Endothelial cell of hepatic sinusoid (primary cell): ENCODE measurements around the gene TMEM132E.

ENCODE experiments used
- in situ Hi-C: cut with HindIII; loops from 2 replicates; pipeline ENCODE4 v1.10.0; 2017; ENCODE audit warnings: low sequenced_read_pairs

TMEM132E gene

DNA sequence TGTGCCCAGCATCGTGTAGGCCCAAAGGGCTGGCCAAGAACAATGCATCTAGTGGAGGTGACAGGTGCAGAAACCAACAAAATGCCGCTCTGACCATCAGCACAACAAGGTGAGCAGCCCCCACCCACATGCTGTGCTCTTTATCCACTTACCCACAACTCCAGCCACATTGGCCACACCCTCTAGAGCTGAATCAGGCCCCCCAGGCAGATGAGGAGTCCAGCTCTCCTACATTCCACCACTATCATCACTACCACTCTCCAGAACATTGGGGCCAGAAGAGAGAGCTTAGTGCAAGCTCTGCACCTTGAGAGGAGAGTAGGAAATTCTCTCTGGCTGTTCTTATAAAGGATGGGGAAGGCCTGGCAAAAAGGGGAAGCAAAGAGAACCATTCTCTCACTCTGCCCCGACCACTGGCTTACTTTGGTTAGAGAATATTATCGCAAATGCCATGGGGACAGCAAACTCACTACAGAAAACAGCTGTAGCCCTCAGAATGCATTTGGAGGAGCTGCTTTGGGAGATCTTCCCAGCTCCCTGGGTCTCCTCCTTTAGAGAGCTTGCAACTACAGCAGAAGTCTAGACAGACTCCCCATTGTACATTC is 75.0 kb downstream of the TMEM132E start:
- in situ Hi-C loops: no loop called here

DNA sequence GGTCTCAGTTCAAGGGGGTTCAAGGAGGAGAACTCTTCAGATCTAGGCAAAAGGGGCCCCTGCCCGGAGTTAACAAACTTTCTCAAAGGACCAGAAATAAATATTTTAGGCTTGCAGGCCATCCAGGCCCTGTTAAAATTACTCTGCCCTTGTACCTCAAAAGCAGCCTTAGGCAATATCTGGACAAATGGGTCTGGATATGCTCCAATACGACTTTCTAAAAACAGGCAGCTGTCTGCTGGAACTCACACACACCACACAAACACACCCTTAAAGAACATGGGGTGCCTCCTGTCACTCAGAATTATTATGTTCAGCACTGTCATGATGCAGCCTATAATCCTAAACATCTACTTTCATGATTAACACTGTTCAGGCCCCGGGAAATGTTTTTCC is 75.5 kb downstream of the TMEM132E start:
- in situ Hi-C loops: no loop called here

DNA sequence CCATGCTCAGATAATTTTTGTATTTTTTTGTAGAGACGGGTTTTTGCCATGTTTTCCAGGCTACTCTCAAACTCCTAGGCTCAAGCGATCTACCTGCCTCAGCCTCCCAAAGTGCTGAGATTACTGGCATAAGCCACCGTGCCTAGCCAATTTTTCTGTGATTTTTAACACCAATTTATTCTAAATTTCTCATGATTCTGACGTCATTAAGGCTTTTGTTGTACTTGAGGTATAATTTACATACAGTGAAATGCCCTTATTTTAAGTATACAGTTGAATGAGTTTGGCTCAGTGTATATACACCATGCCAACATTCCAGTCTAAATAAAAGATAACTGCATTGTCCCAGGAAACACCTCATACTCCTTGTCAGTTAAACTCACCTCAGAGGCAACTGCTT is 77.4 kb downstream of the TMEM132E start:
- in situ Hi-C loops: no loop called here

DNA sequence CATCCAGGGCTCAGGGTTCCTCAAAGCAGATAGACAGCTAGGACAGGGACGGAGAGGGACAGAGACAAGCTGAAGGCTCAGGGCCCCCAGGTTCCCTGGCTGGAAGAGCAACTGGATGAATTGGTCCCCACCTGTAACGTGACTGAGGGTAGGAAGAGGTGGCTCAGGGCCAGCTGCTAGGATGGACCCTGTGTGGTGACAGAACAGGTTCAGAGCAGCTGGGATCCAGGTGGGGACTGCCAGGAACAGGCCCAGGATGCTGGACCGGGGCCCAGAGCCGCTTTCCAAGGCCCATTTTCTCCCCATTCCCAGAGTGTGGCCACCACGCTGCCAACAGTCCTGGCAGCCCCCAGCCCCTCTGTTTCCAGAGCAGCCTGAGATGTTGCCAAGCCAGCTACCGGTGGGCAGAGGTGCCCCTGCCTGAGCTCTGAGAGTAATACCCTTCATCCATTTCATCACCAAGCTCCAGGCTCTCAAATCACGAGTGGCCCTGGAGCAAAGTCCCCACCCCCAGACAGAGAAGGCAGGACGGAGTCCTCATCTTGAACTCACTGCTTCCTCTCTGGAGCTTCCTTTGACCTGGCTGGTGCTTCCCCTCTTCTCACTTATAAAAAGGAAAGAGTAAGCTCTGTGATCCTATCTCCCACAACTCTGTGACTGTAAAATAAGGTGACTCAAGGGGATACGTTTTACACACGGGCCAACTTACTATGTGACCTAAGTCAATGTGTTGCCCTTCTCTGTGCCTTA is 79.6 kb downstream of the TMEM132E start:
- in situ Hi-C loops: no loop called here

DNA sequence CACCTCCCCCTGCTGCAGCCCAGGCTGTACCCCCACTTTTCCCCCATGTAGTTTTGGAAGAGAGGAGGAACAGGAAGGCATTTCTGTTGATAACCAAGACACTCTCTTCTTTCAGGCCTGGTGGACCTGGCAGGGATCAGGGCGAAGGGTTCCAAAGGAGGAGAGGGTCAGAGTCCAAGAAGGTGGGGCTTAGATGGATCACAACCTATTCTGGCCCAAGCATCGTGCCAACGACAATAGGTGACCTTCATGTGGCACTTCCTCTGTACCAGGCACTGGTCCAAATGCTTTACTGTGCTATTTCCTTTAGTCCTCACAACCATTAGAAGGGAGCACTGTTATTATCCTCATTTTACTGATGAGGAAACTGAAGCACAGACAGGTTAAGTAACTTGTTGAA is 84.3 kb downstream of the TMEM132E start:
- in situ Hi-C loops: no loop called here

DNA sequence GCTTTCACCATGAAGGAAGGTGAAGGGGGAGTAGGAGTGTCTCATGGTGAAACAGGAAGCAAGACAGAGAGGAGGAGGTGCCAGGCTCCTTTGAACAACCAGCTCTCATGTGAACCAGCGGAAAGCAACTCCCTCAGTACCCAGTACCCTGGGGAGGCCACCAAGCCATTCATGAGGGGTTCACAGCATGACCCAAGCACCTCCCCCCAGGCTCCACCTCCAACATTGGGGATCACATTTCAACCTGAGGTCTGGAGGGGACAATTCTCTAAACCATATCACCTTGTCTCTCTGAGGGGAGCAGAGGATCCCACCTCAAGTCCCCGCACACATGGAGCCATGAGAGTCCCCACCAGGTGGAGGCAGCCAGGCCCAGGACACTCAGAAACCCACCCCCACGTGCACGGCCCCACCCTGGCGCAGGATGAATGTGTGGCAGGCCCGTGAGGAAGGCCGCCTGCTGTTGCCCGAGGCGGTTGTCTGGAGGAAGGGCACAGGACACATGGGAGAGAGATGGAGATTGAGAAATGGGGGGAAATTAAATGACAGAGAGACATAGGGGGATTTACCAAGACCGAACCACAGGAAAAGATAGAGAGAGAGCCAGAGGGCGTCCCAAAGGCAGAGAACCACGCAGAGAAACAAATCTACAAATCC is 85.9 kb downstream of the TMEM132E start:
- in situ Hi-C loops: loop anchor here (5.0 kb wide), 2 partner anchors 57 to 93 kb away; no protein-coding TSS in a partner anchor

DNA sequence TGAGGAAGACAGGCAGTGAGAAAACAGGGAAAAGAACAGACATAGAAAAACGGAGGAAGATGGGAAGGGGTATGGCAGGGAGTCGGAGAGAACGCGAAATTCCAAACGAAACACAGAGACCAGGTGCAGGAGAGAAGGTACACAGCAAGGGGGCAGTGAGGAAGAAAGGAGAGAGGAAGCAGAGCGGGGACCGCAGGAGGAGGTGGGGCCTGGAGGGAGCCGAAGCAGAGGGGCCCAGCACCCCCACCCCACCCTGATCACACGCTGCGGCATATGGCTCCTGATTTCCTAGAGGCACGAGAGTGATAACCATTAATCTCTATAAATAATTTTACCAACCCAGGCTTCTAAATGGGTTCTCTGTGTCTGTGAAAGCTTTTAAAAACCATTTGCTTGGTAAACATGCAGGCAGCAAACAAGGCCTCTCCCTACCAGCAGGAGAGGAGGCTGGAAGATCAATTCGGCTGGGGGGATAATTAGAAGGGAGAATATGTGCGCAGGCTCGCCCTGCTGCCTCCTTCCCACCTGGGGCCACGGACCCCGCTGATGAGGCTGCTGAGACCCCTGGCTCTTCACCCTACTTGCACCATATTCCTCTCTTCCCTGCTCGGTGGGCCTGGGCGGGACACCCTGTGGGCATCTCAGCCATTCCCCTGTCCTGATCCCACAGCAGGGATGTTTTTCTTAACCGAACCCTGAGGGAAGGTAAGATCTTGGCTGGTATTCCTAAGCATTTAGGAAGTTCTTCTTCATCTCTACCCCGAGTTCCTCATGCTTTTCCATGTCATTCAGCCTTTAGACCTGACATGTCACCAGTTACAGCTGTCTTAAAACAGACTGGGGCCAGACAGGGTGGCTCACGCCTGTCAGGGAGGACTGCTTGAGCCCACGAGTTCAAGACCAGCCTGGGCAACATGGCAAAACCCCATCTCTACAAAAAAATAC is 86.7 kb downstream of the TMEM132E start:
- in situ Hi-C loops: loop anchor here (5.0 kb wide), 2 partner anchors 56 to 94 kb away; no protein-coding TSS in a partner anchor

DNA sequence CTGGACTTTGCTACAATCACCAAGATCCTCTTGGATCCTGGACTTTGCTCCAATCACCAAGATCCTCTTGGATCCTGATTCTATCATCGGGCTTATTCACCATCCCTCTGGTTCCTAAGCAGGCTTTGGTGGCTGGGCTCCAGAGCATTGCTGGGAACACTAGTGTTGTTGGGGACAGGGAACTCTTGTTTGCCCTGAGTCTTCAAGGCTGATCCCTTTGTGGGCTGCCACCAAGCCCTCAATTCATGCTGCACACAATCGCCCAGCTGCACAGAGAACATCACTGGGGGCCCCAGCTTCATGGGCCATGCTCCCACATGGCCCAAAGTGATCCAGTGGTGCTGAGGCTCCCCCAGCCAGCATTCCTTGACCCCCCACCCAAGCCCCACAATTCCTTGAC is 88.3 kb downstream of the TMEM132E start:
- in situ Hi-C loops: loop anchor here (5.0 kb wide), 2 partner anchors 55 to 95 kb away; no protein-coding TSS in a partner anchor

DNA sequence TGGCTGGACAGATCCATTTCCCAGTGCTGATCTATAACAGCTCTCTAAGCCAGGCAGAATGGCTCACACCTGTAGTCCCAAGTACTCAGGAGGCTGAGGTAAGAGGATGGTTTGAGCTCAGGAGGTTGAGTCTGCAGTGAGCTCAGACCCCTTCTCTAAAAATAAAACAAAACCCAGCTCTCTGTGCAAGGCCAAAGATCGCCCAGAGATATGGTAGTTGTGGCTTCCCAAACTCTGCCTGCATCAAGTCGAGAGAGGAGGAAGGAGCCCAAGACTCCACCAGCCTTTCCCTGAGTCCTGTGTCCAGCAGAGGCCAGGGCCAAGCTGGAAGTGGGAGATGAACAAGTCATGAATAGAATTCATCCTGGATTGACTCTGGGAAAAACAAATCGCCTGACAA is 88.8 kb downstream of the TMEM132E start:
- in situ Hi-C loops: loop anchor here (5.0 kb wide), 2 partner anchors 54 to 96 kb away; no protein-coding TSS in a partner anchor

DNA sequence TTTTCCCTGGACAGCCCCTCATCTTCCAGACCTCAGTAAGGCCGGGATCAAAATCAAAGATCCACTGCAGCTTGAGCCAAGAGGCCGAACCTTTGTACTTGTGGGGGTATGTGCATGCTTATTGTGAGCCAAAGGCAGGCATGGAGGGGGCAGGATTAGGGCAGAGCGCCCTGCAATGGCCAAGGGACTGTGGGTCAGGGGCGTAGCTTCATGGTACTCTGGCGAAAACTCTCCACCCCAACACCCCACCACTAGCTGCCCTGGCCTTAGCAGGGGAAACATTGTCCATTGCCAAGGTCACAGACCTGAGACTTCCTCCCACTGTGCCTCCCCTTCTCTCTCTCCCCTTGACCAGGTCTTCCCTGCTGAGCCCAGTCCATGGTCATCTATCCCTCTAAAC is 90.1 kb downstream of the TMEM132E start:
- in situ Hi-C loops: loop anchor here (5.0 kb wide), 2 partner anchors 53 to 97 kb away; no protein-coding TSS in a partner anchor

DNA sequence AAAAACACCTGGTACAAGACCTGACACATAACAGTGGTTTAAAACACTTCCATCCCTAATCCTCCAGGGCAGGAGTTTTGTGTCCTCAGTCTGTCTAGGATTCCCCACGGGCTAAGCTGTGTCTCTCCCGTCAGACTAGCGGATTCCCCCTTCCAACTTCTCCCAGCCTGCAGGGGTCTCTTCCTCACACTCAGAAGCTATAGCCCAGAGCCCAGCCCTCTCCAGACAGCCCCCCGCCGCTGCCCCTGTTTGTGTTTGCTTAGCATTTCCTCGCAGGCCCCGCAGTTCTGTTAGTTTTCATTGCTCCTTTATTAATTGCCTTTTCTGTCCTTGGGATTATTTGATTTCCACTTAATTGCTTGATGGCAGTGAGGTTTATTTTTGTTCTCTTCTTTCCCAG is 91.2 kb downstream of the TMEM132E start:
- in situ Hi-C loops: loop anchor here (5.0 kb wide), 1 partner anchor 38 kb away; no protein-coding TSS in a partner anchor

DNA sequence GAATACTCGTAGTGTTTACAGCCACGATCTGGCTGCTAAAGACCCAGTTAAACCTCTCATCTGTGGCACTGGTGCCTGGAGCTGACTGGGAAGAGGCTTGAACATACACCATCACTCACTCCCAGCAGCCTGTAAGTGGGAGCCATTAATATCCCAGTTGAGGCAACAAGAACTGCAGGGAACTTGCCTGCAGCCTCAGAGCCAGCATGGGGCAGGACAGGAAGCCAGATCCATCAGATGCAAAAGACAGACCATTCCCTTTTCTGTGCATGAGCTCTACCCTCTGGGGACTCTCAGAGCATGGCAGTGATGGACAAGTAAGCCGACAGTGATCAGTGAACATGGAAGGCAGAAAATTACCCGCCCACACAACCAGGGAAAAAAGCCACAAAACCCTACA is 91.8 kb downstream of the TMEM132E start:
- in situ Hi-C loops: loop anchor here (5.0 kb wide), 1 partner anchor 39 kb away; no protein-coding TSS in a partner anchor

DNA sequence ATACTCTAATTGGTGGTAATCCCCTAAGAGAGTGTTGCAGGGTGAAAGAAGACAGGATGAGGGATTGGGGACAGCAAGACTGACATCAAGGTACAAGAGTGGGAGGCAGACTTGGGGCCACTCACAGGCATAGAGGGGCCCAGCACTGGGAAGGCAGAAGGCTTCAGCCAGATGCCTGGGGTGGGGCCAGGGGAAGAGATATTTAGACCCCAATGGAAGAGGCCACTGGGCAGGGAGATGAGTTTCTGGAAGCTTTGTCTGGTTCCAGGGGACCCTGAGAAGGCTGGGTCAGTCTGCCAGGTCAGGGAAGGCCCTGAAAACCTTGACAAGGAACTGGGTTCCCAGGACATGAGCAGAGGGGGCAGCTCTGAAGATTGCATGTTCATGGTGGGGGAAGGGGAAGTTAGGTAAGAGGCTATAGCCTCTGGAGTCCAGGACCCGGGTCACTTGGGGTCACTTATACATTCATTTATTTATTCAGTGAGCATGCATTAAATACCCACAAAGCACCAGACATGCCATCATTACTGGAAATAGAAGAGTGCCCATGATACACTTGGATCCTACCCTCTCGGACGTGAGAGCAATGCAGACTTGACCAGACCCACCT is 92.9 kb downstream of the TMEM132E start:
- in situ Hi-C loops: loop anchor here (5.0 kb wide), 1 partner anchor 40 kb away; no protein-coding TSS in a partner anchor

DNA sequence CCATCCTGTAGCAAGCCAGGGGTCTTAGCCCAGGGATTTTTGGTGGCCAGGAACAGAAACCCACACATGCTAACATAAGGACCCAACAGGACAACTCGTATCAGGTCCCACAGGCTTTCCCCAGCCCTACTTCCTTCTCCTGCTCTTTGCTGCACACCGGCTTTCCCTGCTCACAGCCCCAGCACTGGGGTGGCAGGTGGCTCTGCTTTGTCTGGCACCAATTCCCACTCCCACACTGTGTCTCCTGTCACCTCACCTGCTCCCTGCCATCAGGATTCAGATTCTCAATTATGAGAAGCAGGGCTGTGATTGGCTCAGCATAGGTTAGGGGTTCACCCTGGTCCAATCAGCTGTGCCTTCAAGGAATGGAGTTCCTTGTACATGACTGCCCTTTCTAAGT is 94.1 kb downstream of the TMEM132E start:
- in situ Hi-C loops: loop anchor here (5.0 kb wide), 1 partner anchor 41 kb away; no protein-coding TSS in a partner anchor

DNA sequence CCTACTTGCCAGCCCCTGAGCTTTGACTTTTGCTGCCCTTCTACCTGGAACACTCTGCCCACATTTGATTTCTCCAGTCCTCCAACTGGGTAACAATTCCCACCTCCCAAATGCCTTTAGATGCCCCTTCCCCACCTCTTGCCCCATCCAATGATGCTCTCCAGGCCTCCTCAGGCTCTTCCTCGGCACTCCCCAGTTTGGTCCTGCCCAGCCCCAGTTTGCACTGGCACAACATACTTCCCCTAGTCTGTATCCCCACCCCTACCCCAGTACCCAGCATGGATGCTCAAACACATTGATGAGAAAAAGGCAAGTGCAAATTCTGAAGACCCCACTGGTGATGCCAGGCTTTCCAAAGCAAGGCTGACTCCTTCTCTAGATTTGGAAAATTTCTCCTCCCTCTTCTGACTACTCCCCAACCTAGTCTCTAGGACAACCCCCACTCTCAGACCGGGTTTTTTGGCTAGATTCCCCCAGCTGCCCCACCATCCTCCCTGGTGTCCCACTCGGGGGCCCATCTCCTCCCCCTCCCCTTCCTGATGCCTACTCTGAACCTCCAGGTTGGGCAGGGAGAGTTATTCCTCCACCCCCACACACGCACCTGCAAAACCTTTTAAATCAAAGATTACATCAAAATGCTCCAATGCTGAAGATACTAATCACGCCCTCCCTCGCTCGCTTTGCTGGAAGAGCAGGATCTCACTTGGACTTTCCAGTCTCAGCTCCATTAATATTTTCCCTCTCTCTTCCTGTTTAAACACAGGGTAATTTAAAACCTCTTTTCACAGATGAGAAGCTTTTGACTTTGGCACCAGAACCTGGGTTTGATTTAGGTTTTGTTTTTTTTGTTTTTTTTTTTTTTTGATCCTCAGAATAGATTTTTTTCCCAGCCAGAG is 94.9 kb downstream of the TMEM132E start:
- in situ Hi-C loops: loop anchor here (5.0 kb wide), 1 partner anchor 42 kb away; no protein-coding TSS in a partner anchor

DNA sequence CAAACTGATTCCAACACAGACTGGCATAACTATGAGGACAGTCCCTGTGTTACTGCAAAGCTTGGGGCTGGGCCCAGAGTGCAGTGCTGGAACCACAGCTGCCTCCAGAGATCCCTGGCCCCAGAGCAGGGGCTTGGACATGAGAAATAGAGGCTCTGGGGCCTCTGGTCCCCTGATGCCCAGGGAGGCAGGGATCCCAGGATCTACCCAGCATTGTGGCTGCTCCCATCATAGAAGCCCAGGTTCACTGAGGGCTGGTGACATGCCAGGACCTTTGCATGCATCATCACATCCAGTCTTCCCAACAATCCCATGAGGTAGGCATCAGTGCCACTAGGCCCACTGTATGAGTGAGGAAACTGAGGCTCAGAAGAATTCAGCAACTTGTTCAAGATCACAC is 95.8 kb downstream of the TMEM132E start:
- in situ Hi-C loops: no loop called here

DNA sequence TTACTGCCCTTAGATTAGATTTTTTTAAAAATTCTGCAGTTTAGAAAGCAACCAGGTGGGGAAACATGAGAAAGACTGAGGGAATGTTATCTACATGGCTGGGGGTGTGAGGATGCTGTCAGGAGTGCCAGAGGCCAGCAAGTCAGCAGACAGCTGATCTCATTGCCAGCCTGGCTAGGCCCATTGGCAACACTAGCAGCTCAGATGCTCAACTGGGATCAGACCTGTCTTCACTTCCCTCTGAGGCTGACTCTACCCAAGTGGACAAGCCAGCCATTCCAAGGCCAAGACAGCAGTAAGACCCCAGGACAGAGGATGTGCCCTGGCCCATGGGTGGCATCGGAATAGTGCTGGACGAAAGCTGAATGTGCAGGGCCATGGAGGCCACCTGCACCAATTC is 96.2 kb downstream of the TMEM132E start:
- in situ Hi-C loops: no loop called here

DNA sequence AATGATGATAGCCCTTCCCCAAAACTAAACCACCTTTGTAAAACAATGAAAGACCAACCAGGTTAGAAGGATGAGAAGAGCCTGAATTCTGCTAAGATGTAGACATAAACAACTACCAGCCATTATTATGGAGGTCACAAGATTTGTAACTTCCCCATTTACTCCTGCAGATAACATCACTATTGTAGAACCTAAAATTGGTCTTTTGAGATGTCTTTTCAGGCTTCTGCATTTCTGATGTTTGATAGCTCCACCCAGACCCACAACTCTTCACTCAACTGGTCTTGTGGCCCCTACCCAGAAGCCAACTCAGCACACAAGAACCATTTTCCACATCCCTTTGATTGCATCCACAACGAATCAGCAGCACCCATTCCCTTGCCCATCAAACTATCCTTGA is 100.8 kb downstream of the TMEM132E start:
- in situ Hi-C loops: no loop called here

DNA sequence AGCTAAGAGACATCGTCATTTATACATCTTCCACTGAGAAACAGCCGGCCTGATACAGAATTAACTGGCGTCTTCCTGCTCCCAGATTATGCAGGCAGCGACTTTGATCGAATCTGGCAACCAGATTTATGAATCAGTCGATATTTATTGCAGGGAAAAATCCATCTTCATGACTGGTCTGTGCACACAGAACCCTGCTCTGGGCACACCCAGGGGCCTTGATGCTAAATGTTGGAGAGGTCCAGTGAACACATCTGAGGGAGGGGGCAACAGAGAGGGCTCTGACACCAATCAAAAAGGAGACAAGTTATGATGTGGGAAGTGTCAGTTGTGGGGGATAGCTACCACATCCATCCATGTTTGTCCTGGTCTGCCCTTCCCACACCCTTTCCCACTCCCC is 102.9 kb downstream of the TMEM132E start:
- in situ Hi-C loops: no loop called here
